A673 (cell line): ENCODE measurements around the gene BSCL2. TPM values are rescaled to one million over a fixed set of nuclear protein-coding genes. Genes with fewer than 3 reads are reported as not detected.
"Not testable (repeated sequence)": the region's sequence is repeated elsewhere in the genome, so short reads cannot be mapped to it uniquely, and the experiment has no call there.

Experiments used
- BruUV-seq: library from RNA; stranded (reverse); fragments of 400-500 nt; replicated peaks from 2 replicates; lab custom pipeline; 2021; lab: Mats Ljungman, UMichigan
- CTCF ChIA-PET: fragments of 300-600 bp; sonication (Branson Sonifier 250); formaldehyde crosslinking; loops from one replicate; lab custom pipeline; 2022; ENCODE audit warnings: antibody characterized with exemption; lab: Charles Lee
- POLR2A ChIA-PET: fragments of 300-600 bp; sonication (Branson Sonifier 250); formaldehyde crosslinking; loops from one replicate; lab custom pipeline; 2022; ENCODE audit warnings: antibody characterized with exemption; ENCODE audit not compliant: low non-redundant PET; lab: Charles Lee
- DNase-seq: peaks from one replicate; pipeline ENCODE4 v3.0.0-alpha.2; 2015; ENCODE audit warnings: low spot score
- H3K27ac ChIP-seq: fragments of 200-600 bp; sonication (generic); 2 replicates; pipeline ENCODE4 v1.5.1; 2016; ENCODE audit warnings: mixed run types, low read depth, mild to moderate bottlenecking, mixed read lengths, antibody characterized with exemption, low read length; ENCODE audit not compliant: poor library complexity, severe bottlenecking
- H3K27me3 ChIP-seq: fragments of 200-600 bp; sonication (generic); replicated peaks from 2 replicates; pipeline ENCODE4 v1.6.1; 2017; ENCODE audit warnings: mixed run types, low read depth, mild to moderate bottlenecking, mixed read lengths, antibody characterized with exemption, low read length; ENCODE audit not compliant: insufficient read depth, poor library complexity
- H3K36me3 ChIP-seq: fragments of 200-600 bp; sonication (generic); 2 replicates; pipeline ENCODE4 v1.6.1; 2016; ENCODE audit warnings: mixed run types, mild to moderate bottlenecking, mixed read lengths, antibody characterized with exemption, low read length; ENCODE audit not compliant: insufficient read depth, poor library complexity, severe bottlenecking
- H3K4me1 ChIP-seq: fragments of 200-600 bp; sonication (generic); 2 replicates; pipeline ENCODE4 v1.6.1; 2017; ENCODE audit warnings: mixed run types, mild to moderate bottlenecking, mixed read lengths, antibody characterized with exemption, low read length; ENCODE audit not compliant: insufficient read depth, poor library complexity, severe bottlenecking
- H3K4me3 ChIP-seq: fragments of 200-600 bp; sonication (generic); 2 replicates; pipeline ENCODE4 v1.5.1; 2016; ENCODE audit warnings: low read depth, mixed run types, mild to moderate bottlenecking, mixed read lengths, low read length; ENCODE audit not compliant: poor library complexity, severe bottlenecking
- H3K9me3 ChIP-seq: fragments of 200-600 bp; sonication (generic); 2 replicates; pipeline ENCODE4 v1.6.1; 2016; ENCODE audit warnings: mixed run types, low read depth, mild to moderate bottlenecking, mixed read lengths, antibody characterized with exemption, low read length; ENCODE audit not compliant: poor library complexity, severe bottlenecking
- EZH2 ChIP-seq: fragments of 200-600 bp; sonication (generic); IDR thresholded peaks from 2 replicates; pipeline ENCODE4 v1.6.1; 2017; ENCODE audit warnings: borderline replicate concordance, low read depth, mild to moderate bottlenecking, mixed read lengths, antibody characterized with exemption, low read length; ENCODE audit not compliant: poor library complexity, severe bottlenecking
- intact Hi-C: fragments of 100-400 bp; cut with micrococcal nuclease; formaldehyde crosslinking; loops from one replicate; pipeline ENCODE4 v1.10.0; 2022; ENCODE audit not compliant: unreplicated experiment
- total RNA-seq: library from RNA; stranded (reverse); gene quantifications from 2 replicates; pipeline ENCODE4 v1.2.3, GENCODE V29; 2021
- TF ChIP-seq, protein P1 (sequence below): fragments of 300-800, 200-600 bp; sonication (generic); conservative IDR thresholded peaks from 2 replicates; pipeline ENCODE4 v1.5.1; 2017; ENCODE audit warnings: low read depth, mild to moderate bottlenecking, antibody characterized with exemption, low read length, moderate library complexity, mixed read lengths

The BSCL2 gene
- total RNA-seq, 1 experiment from 2014 or later: 123 TPM

DNA sequence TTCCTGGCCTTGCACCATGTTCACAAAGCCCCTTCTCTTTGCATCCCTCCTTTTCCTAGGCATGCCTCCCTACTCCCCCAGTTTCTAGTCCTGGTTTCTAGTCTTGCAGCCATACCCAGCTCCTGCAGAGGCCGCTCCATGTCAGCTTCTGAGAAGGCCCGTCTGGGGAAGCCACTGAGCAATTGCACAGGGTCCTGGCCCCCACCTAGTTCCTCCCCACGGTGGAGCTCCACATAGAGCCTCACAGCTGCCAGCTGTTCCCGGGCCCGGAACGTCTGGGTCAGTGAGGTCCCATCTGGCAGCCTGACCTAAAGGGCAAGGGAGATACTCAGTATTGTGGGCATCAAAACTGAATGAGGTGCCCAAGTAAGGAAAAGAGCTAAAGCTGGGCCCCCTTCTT, 30.5 kb downstream of the BSCL2 start:
- no TSS peak for BruUV-seq
- DNase-seq: no peak
- intact Hi-C loops: no loop called here

DNA sequence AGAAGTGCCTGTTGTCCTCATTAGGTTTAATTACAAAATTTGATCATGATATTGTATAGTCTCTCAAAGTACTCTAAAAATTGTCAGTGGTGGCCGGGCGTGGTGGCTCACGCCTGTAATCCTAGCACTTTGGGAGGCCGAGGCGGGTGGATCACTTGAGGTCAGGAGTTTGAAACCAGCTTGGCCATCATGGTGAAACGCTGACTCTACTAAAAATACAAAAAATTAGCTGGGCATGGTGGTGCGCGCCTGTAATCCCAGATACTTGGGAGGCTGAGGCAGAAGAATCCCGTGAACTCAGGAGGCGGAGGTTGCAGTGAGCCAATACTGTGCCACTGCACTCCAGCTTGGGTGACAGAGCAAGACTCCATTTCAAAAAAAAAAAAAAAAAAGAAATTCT, 31.8 kb downstream of the BSCL2 start:
- CTCF ChIA-PET: interaction anchor here (0.7 kb wide), 1 partner anchor 112 kb away, joined by 3 read pairs; the partner anchor contains the start of gene TMEM179B
- H3K27me3 ChIP-seq, H3K27ac ChIP-seq, H3K9me3 ChIP-seq, intact Hi-C loops, H3K4me3 ChIP-seq, BruUV-seq, DNase-seq: not testable (repeated sequence)
- Histone ChIP-seq H3K4me1 (peaks cover 38% of the 10 kb centered on the region), H3K36me3 (peaks cover 39% of the 10 kb centered on the region)
- POLR2A ChIA-PET: interaction anchor here (0.6 kb wide), 1 partner anchor 122 kb away, joined by 3 read pairs; no protein-coding TSS in a partner anchor

More for the DNA sequence above, 30.5 kb downstream of the BSCL2 start:
- Histone ChIP-seq H3K4me3 (no peak overlapping the region), H3K36me3 (peaks cover 39% of the 10 kb centered on the region), H3K9me3 (no peaks in the 10 kb centered on the region), H3K27ac (peak overlapping the region; percentile 26), H3K27me3 (no peaks in the 10 kb centered on the region), H3K4me1 (peaks cover 38% of the 10 kb centered on the region)
- TF ChIP-seq, protein P1, sequence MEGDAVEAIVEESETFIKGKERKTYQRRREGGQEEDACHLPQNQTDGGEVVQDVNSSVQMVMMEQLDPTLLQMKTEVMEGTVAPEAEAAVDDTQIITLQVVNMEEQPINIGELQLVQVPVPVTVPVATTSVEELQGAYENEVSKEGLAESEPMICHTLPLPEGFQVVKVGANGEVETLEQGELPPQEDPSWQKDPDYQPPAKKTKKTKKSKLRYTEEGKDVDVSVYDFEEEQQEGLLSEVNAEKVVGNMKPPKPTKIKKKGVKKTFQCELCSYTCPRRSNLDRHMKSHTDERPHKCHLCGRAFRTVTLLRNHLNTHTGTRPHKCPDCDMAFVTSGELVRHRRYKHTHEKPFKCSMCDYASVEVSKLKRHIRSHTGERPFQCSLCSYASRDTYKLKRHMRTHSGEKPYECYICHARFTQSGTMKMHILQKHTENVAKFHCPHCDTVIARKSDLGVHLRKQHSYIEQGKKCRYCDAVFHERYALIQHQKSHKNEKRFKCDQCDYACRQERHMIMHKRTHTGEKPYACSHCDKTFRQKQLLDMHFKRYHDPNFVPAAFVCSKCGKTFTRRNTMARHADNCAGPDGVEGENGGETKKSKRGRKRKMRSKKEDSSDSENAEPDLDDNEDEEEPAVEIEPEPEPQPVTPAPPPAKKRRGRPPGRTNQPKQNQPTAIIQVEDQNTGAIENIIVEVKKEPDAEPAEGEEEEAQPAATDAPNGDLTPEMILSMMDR: no peak
- no peak for TF ChIP-seq EZH2
- POLR2A ChIA-PET: interaction anchor here (1.0 kb wide), 1 partner anchor 12 kb away, joined by 4 read pairs; the partner anchor contains the start of genes C11orf98 and CSKMT
- CTCF ChIA-PET: interaction anchor here (0.5 kb wide), 1 partner anchor 189 kb away, joined by 5 read pairs; no protein-coding TSS in a partner anchor

DNA sequence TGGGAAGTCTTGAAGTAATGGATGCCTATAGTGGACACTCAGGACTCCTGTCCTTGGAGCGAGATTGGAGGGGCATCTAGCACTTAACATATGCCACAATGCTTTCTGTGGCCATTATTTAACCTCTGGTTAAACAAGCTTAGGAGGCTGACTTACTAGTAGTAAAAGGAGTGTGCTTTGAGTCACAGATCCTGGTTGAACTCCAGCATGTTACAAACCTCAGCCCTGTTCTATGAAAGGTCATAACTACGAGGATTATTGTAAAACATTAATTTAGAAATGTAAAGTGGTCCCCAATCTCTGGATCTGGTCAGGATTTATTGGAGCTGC, 34.1 kb downstream of the BSCL2 start:
- Histone ChIP-seq H3K4me1 (peaks cover 30% of the 10 kb centered on the region), H3K36me3 (peaks cover 39% of the 10 kb centered on the region), H3K4me3 (peak overlapping the region; percentile 85), H3K9me3 (no peaks in the 10 kb centered on the region), H3K27ac (peak overlapping the region; percentile 90), H3K27me3 (no peaks in the 10 kb centered on the region)
- intact Hi-C loops: no loop called here
- ChIA-PET CTCF (no interaction called here), POLR2A (interaction anchor here (0.6 kb wide), 2 partner anchors 44 to 211 kb away, joined by 4 to 6 read pairs; no protein-coding TSS in a partner anchor)
- TF ChIP-seq, protein P1: no peak
- TF ChIP-seq EZH2: no peak
- BruUV-seq: no TSS peak
- no peak for DNase-seq
